HG03469 (cell line): ENCODE measurements around the gene LIMCH1.

Experiments
- ATAC-seq: cut with Tn5 transposase; IDR thresholded peaks from one replicate; pipeline ENCODE4 v1.9.1; 2021; ENCODE audit warnings: mild to moderate bottlenecking, moderate library complexity, moderate number of reproducible peaks; ENCODE audit not compliant: unreplicated experiment

Gene LIMCH1

GRCh38 chr4:41530741-41531140, 7.2 kb upstream of the LIMCH1 start:
- no peak for ATAC-seq

- ATAC-seq, result no peak
Measured at GRCh38 chr4:41532336-41532735, 5.6 kb upstream of the LIMCH1 start.

GRCh38 chr4:41532882-41533281, 5.1 kb upstream of the LIMCH1 start:
- ATAC-seq, result no peak

- no peak for ATAC-seq
Measured at GRCh38 chr4:41533680-41534079, 4.3 kb upstream of the LIMCH1 start.

GRCh38 chr4:41534404-41534803, 3.6 kb upstream of the LIMCH1 start:
- ATAC-seq, result no peak

- ATAC-seq, result no peak
Measured at GRCh38 chr4:41535911-41536371, 2.0 kb upstream of the LIMCH1 start.

- ATAC-seq, result no peak
Measured at GRCh38 chr4:41537292-41537890, 566 bp upstream of the LIMCH1 start.

GRCh38 chr4:41538887-41539498, 1.0 kb downstream of the LIMCH1 start:
- ATAC-seq, result no peak

GRCh38 chr4:41539711-41540110, 1.8 kb downstream of the LIMCH1 start:
- no peak for ATAC-seq

- ATAC-seq, result no peak
Measured at GRCh38 chr4:41540687-41541086, 2.7 kb downstream of the LIMCH1 start.

GRCh38 chr4:41541687-41542094, 3.7 kb downstream of the LIMCH1 start:
- ATAC-seq, result no peak

GRCh38 chr4:41542526-41543275, 4.7 kb downstream of the LIMCH1 start:
- ATAC-seq, result no peak

- no peak for ATAC-seq
Measured at GRCh38 chr4:41545238-41545637, 7.3 kb downstream of the LIMCH1 start.

- no peak for ATAC-seq
Measured at GRCh38 chr4:41546638-41547037, 8.7 kb downstream of the LIMCH1 start.

- no peak for ATAC-seq
Measured at GRCh38 chr4:41548305-41548880, 10.4 kb downstream of the LIMCH1 start.

GRCh38 chr4:41549478-41549877, 11.5 kb downstream of the LIMCH1 start:
- ATAC-seq, result no peak

GRCh38 chr4:41550308-41550707, 12.4 kb downstream of the LIMCH1 start:
- no peak for ATAC-seq

GRCh38 chr4:41551536-41551935, 13.6 kb downstream of the LIMCH1 start:
- ATAC-seq, result no peak

- no peak for ATAC-seq
Measured at GRCh38 chr4:41554905-41555304, 16.9 kb downstream of the LIMCH1 start.

- ATAC-seq, result no peak
Measured at GRCh38 chr4:41556526-41556925, 18.6 kb downstream of the LIMCH1 start.

- no peak for ATAC-seq
Measured at GRCh38 chr4:41559940-41560516, 22.1 kb downstream of the LIMCH1 start.
